Esophagus muscularis mucosa (tissue), 3 donors: Measurements from ENCODE around the gene TRIM29.

Experiments
- POLR2AphosphoS5 ChIP-seq, 2 donors: sonication (generic); formaldehyde crosslinking; IDR thresholded peaks; one replicate each; pipeline ENCODE4 v1.6.1; 2017; ENCODE audit warnings: antibody characterized with exemption in 2 of 2
- TF ChIP-seq, protein P1 (sequence below), 3 experiments: fragments of 200-600 bp in 2 of 3; fragments of 450-650 bp in 1 of 3; sonication (generic) in 2 of 3; IDR thresholded peaks; one replicate each; pipeline ENCODE4 v1.5.1; 2017 to 2019; ENCODE audit warnings: antibody characterized with exemption in 3 of 3, mild to moderate bottlenecking in 2 of 3, moderate library complexity in 1 of 3

DNA sequence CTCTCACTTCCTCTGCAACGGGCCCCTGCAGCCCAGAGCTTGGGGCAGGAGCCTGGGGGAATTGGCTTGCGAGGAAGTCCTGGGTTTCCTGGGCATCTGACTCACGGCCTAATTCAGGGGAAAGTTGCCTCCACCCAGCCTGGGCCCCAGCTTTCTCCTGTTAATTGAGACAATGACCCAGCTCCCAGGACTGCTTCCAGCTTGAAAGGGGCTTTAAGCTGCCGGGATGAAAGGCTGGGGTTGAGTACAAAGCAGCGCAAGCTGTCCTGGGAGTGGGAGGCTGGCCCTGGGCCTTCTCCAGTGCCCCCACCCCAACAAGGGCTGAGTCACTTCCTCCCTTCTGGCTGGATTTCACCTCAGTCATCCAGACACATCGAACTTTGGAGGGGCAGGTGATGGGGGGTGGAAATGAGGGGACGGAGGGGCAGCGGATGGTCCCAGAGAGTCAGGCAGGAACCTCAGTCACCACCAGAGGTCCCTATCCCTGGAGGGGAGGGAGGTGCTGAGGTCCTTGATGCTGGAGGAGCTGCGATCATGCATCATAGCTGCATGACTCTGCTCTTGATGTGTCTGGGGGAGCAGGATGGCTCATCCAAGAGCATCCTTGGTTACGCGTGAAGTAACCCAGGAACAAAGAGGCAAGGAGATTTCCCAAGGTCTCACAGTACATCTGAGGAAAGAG lies 42.8 kb upstream of the TRIM29 start:
- TF ChIP-seq, protein P1, sequence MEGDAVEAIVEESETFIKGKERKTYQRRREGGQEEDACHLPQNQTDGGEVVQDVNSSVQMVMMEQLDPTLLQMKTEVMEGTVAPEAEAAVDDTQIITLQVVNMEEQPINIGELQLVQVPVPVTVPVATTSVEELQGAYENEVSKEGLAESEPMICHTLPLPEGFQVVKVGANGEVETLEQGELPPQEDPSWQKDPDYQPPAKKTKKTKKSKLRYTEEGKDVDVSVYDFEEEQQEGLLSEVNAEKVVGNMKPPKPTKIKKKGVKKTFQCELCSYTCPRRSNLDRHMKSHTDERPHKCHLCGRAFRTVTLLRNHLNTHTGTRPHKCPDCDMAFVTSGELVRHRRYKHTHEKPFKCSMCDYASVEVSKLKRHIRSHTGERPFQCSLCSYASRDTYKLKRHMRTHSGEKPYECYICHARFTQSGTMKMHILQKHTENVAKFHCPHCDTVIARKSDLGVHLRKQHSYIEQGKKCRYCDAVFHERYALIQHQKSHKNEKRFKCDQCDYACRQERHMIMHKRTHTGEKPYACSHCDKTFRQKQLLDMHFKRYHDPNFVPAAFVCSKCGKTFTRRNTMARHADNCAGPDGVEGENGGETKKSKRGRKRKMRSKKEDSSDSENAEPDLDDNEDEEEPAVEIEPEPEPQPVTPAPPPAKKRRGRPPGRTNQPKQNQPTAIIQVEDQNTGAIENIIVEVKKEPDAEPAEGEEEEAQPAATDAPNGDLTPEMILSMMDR (IDR thresholded peaks at IDR 0.05) = no peak
- TF ChIP-seq POLR2AphosphoS5 (IDR thresholded peaks at IDR 0.05) = no peak
